Hepatocyte (in vitro differentiated cells): Measurements from ENCODE around the gene INVS. TPM values are rescaled to one million over a fixed set of nuclear protein-coding genes. Genes with fewer than 3 reads are reported as not detected.

ENCODE experiments used
- polyA plus RNA-seq: library from polyadenylated mRNA; unstranded; fragments of >200 nt; fragmentation: Nextera tagmentation; extraction: Ambion mirVana; gene quantifications from 2 replicates; pipeline ENCODE4 v1.2.1, GENCODE V29; 2016
- small RNA-seq: library from RNA; depleted of rRNA; stranded (forward); fragments of <200 nt; gene quantifications from one replicate; pipeline ENCODE3, GENCODE V24; 2014
- total RNA-seq: library from RNA; depleted of rRNA; stranded (reverse); fragments of >200 nt; gene quantifications from 2 replicates; pipeline ENCODE4 v1.2.3, GENCODE V29; 2014

INVS gene
- total and polyA plus RNA-seq, 2 experiments from 2014 or later, result 10.1 to 26.5 TPM

Small RNA genes lying within 50 kb of the gene (small RNA-seq; reads per million reads assigned to genes)
- not detected for gene RN7SL75P

Other genes starting within 250 kb of the INVS start
- gene STX17, start 192.6 kb upstream of the INVS start, total RNA-seq, result 26.7 and 33.8 TPM in 2 replicates
- 17.6 and 18.4 TPM in 2 replicates for gene STX17, start 192.6 kb upstream of the INVS start, polyA plus RNA-seq
- gene ERP44, start 243 bp upstream of the INVS start, total RNA-seq, result 34.3 and 40.6 TPM in 2 replicates
- 50.5 and 52.1 TPM in 2 replicates for gene ERP44, start 243 bp upstream of the INVS start, polyA plus RNA-seq